Measurements from ENCODE around the gene FASN. TPM values are rescaled to one million over a fixed set of nuclear protein-coding genes. Genes with fewer than 3 reads are reported as not detected.

FASN gene
- total and polyA plus RNA-seq, 2 donors (not counting 3 experiments of a cell fraction or from before 2014, with no cell fraction given), result 101 to 360 TPM

DNA sequence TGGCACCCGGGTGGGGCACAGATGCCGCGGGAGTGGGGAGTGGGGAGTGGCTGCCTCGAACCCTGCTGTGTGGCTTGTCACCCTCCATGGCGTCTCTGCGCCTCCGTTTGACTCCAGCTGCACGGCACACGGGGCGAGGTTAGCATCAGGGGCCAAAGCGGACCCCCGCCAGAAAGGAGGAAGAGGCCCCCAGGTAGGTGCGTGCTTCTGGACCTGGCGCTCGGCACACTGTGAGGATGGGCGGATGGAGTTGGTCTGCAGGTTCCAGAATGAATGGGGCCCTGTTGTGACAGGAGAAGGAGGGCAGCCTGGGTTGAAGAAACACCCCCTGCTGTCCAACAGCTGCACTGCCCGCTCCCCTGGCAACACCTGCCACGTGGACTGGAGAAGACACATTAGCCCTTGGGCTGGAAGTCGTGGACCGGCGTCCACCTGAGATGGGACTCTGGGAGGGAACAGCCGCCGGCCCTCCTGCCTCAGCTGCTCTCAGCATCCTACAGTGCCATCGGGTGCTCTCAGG is 9.4 kb upstream of the FASN start:
- dilution Hi-C loops (cut with MboI; ENCODE audit: extremely low pct_ligation_motif_present, low sequenced_read_pairs), result no loop called here
- no peak overlapping the region for H3K27ac ChIP-seq (ENCODE audit: insufficient read depth, low read depth, low read length)

More for the DNA sequence above, 9.4 kb upstream of the FASN start:
- DNase-seq (ENCODE audit: low read depth, low spot score) (no peak), FAIRE-seq (no peak)
- H3K79me2 ChIP-seq (ENCODE audit: control insufficient read depth, insufficient read depth, low read length), result no peaks in the 10 kb centered on the region
- intact Hi-C loops (cut with micrococcal nuclease), result no loop called here
- no peaks in the 10 kb centered on the region for H3K9me3 ChIP-seq (replicated peaks; ENCODE audit: control insufficient read depth, insufficient read depth, low read length)
- no peak overlapping the region for H3K4me3 ChIP-seq (replicated peaks in 1 of 3; ENCODE audit: insufficient read depth in 1 of 3, low read depth in 1 of 3, low read length in 3 of 3)
- no peaks in the 10 kb centered on the region for H3K36me3 ChIP-seq (ENCODE audit: control insufficient read depth in 2 of 2, extremely low read depth in 1 of 2, insufficient read depth in 2 of 2, low read length in 2 of 2)
- H3K9ac ChIP-seq (replicated peaks; ENCODE audit: extremely low read depth, insufficient read depth, low read length), result no peak overlapping the region
- no peaks in the 10 kb centered on the region for H3K9me1 ChIP-seq (replicated peaks; ENCODE audit: control insufficient read depth, extremely low read depth, insufficient read depth, low read length)
- no peaks in the 10 kb centered on the region for H3K27me3 ChIP-seq (ENCODE audit: control insufficient read depth in 2 of 2, insufficient read depth in 2 of 2, low read length in 2 of 2)
- ChIA-PET POLR2A (interaction anchor here (1.8 kb wide), 1 partner anchor 9 kb away, joined by 9 read pairs; the partner anchor contains the start of gene FASN), CTCF (interaction anchor here (0.8 to 2.2 kb wide), 3 partner anchors 57 to 77 kb away, joined by 3 to 11 read pairs (median 5); no protein-coding TSS in a partner anchor)
- TF ChIP-seq, protein P1, sequence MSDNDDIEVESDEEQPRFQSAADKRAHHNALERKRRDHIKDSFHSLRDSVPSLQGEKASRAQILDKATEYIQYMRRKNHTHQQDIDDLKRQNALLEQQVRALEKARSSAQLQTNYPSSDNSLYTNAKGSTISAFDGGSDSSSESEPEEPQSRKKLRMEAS (IDR thresholded peaks at IDR 0.05; ENCODE audit: insufficient read depth, insufficient read length), result no peak
- TF ChIP-seq, protein P2, sequence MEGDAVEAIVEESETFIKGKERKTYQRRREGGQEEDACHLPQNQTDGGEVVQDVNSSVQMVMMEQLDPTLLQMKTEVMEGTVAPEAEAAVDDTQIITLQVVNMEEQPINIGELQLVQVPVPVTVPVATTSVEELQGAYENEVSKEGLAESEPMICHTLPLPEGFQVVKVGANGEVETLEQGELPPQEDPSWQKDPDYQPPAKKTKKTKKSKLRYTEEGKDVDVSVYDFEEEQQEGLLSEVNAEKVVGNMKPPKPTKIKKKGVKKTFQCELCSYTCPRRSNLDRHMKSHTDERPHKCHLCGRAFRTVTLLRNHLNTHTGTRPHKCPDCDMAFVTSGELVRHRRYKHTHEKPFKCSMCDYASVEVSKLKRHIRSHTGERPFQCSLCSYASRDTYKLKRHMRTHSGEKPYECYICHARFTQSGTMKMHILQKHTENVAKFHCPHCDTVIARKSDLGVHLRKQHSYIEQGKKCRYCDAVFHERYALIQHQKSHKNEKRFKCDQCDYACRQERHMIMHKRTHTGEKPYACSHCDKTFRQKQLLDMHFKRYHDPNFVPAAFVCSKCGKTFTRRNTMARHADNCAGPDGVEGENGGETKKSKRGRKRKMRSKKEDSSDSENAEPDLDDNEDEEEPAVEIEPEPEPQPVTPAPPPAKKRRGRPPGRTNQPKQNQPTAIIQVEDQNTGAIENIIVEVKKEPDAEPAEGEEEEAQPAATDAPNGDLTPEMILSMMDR (IDR thresholded peaks at IDR 0.05; ENCODE audit: extremely low read depth in 1 of 2, insufficient read depth in 1 of 2, low read depth in 1 of 2, low read length in 2 of 2), result peak; percentile 7 to 37
- H3K4me1 ChIP-seq (ENCODE audit: control insufficient read depth, extremely low read depth, insufficient read depth, low read length), result peaks cover 10% of the 10 kb centered on the region
- no peaks in the 10 kb centered on the region for H4K20me1 ChIP-seq (replicated peaks; ENCODE audit: control insufficient read depth, extremely low read depth, insufficient read depth, low read length)
- H3K4me2 ChIP-seq (ENCODE audit: insufficient read depth, low read length), result no peak overlapping the region
- no TSS peak for BruUV-seq (replicated peaks)
- H2AFZ ChIP-seq (ENCODE audit: low read depth, low read length), result no peak overlapping the region
